Natural killer cell (primary cell): ENCODE results near the gene AK9. TPM values are rescaled to one million over a fixed set of nuclear protein-coding genes. Genes with fewer than 3 reads are reported as not detected.
A peak's percentile ranks its signal among the peaks of the same experiment; 100 is the strongest.
"Not testable (repeated sequence)": the region's sequence is repeated elsewhere in the genome, so short reads cannot be mapped to it uniquely, and the experiment has no call there.

Source experiments
- ATAC-seq, 3 donors: fragments of 150-1000 bp in 2 of 3; fragments of 200-7000 bp in 1 of 3; cut with Tn5 transposase; 1 replicate in 1 of 3; 2 replicates in 2 of 3; pipeline ENCODE4 v1.10.0; 2021; ENCODE audit warnings: mild to moderate bottlenecking in 2 of 3, moderate library complexity in 2 of 3
- DNase-seq, 2 donors: peaks; one replicate each; pipeline versions ENCODE4 v3.0.0 to v3.0.0-alpha.2; 2013 to 2021; ENCODE audit warnings: mixed read lengths in 1 of 2
- H3K27ac ChIP-seq: one replicate; pipeline ENCODE4 v1.5.1; 2013; ENCODE audit warnings: mild to moderate bottlenecking, low read length
- H3K27me3 ChIP-seq: one replicate; pipeline ENCODE4 v1.6.1; 2013; ENCODE audit warnings: low read length; ENCODE audit not compliant: control insufficient read depth, insufficient read depth
- H3K36me3 ChIP-seq: one replicate; pipeline ENCODE4 v1.6.1; 2013; ENCODE audit warnings: low read length; ENCODE audit not compliant: control insufficient read depth, insufficient read depth
- H3K4me1 ChIP-seq: one replicate; pipeline ENCODE4 v1.6.1; 2013; ENCODE audit warnings: low read length; ENCODE audit not compliant: control insufficient read depth, insufficient read depth
- H3K4me3 ChIP-seq: one replicate; pipeline ENCODE4 v1.5.1; 2013; ENCODE audit warnings: low read length
- H3K9me3 ChIP-seq: one replicate; pipeline ENCODE4 v1.6.1; 2013; ENCODE audit warnings: low read length; ENCODE audit not compliant: control insufficient read depth, insufficient read depth
- H3K27ac Mint-ChIP-seq, 2 donors: one replicate each; pipeline ENCODE4 v1.8.0; 2022; ENCODE audit warnings: mild to moderate bottlenecking in 2 of 2, mixed read lengths in 2 of 2, moderate library complexity in 1 of 2
- H3K27me3 Mint-ChIP-seq, 2 donors: one replicate each; pipeline ENCODE4 v1.8.0; 2022; ENCODE audit warnings: low read depth in 2 of 2, mixed read lengths in 2 of 2
- H3K36me3 Mint-ChIP-seq: one replicate; pipeline ENCODE4 v1.8.0; 2022; ENCODE audit warnings: mixed read lengths
- H3K4me1 Mint-ChIP-seq, 2 donors: one replicate each; pipeline ENCODE4 v1.8.0; 2022; ENCODE audit warnings: mixed read lengths in 2 of 2
- H3K4me3 Mint-ChIP-seq: one replicate; pipeline ENCODE4 v1.8.0; 2022; ENCODE audit warnings: mild to moderate bottlenecking, moderate library complexity, mixed read lengths
- H3K9me3 Mint-ChIP-seq, 2 donors: one replicate each; pipeline ENCODE4 v1.8.0; 2022; ENCODE audit warnings: mixed read lengths in 2 of 2
- CTCF ChIP-seq: fragments of 200-600 bp; IDR thresholded peaks from one replicate; pipeline ENCODE4 v1.8.0; 2022; ENCODE audit warnings: antibody characterized with exemption
- WGBS: methylation state at CpG from one replicate; pipeline ENCODE4 v1.1.7; 2013; ENCODE audit warnings: missing lambda C conversion rate; ENCODE audit not compliant: insufficient coverage; 5-methylcytosine and 5-hydroxymethylcytosine counted together
- intact Hi-C: fragments of 100-400 bp; cut with micrococcal nuclease; formaldehyde crosslinking; loops from one replicate; pipeline ENCODE4 v1.14.2; 2022
- total RNA-seq, 4 donors: library from RNA; stranded (reverse); fragments of 120-200 nt in 1 of 4; gene quantifications; one replicate each; pipeline versions ENCODE4 v1.2.3 to v1.2.4, GENCODE V29; 2013 to 2022

The AK9 gene
- total RNA-seq, 3 donors from 2014 or later (not counting 1 experiment from before 2014, with no cell fraction given) = 14.0 to 19.2 (median 14.2) TPM

GRCh38 chr6:109687271-109687761 lies 3.7 kb downstream of the AK9 start:
- Histone ChIP-seq H3K27me3 (no peaks in the 10 kb centered on the region), H3K4me1 (peaks cover 10% of the 10 kb centered on the region), H3K4me3 (no peak overlapping the region), H3K27ac (no peak overlapping the region), H3K9me3 (no peaks in the 10 kb centered on the region), H3K36me3 (no peaks in the 10 kb centered on the region)
- TF ChIP-seq CTCF = no peak
- H3K4me1 Mint-ChIP-seq = peaks cover 26 to 34% of the 10 kb centered on the region in 2 donors
- intact Hi-C loops = no loop called here
- 41% methylated on average over 2 of the region's 2 CpGs for WGBS
- DNase-seq (no peak), ATAC-seq (no peak)
- H3K36me3 Mint-ChIP-seq = no peaks in the 10 kb centered on the region
- peak overlapping the region; percentile 28 for H3K4me3 Mint-ChIP-seq
- no peaks in the 10 kb centered on the region for H3K27me3 Mint-ChIP-seq
- no peaks in the 10 kb centered on the region for H3K9me3 Mint-ChIP-seq
- no peak overlapping the region for H3K27ac Mint-ChIP-seq

GRCh38 chr6:109686566-109687265 lies 4.3 kb downstream of the AK9 start:
- Histone ChIP-seq H3K4me3 (no peak overlapping the region), H3K4me1 (peaks cover 10% of the 10 kb centered on the region), H3K27ac (no peak overlapping the region), H3K9me3 (no peaks in the 10 kb centered on the region), H3K27me3 (no peaks in the 10 kb centered on the region), H3K36me3 (no peaks in the 10 kb centered on the region)
- 100% methylated on average over 1 of the region's 1 CpG for WGBS
- H3K27ac Mint-ChIP-seq = no peak overlapping the region
- TF ChIP-seq CTCF = no peak
- no peaks in the 10 kb centered on the region for H3K9me3 Mint-ChIP-seq
- no peaks in the 10 kb centered on the region for H3K36me3 Mint-ChIP-seq
- no peaks in the 10 kb centered on the region for H3K27me3 Mint-ChIP-seq
- DNase-seq (no peak), ATAC-seq (no peak)
- no peak overlapping the region for H3K4me3 Mint-ChIP-seq
- intact Hi-C loops = no loop called here
- peaks cover 20 to 30% of the 10 kb centered on the region in 2 donors for H3K4me1 Mint-ChIP-seq

GRCh38 chr6:109678661-109679505 lies 12.1 kb downstream of the AK9 start:
- H3K36me3 Mint-ChIP-seq, H3K4me1 ChIP-seq, H3K27me3 ChIP-seq, H3K4me3 Mint-ChIP-seq, H3K4me1 Mint-ChIP-seq, intact Hi-C loops, H3K27me3 Mint-ChIP-seq, H3K27ac Mint-ChIP-seq, H3K9me3 Mint-ChIP-seq, H3K36me3 ChIP-seq, DNase-seq, H3K4me3 ChIP-seq, H3K27ac ChIP-seq, H3K9me3 ChIP-seq, ATAC-seq: not testable (repeated sequence)
- 97% methylated on average over 14 of the region's 15 CpGs for WGBS

- Histone ChIP-seq H3K9me3 (no peaks in the 10 kb centered on the region), H3K4me3 (no peak overlapping the region), H3K4me1 (no peaks in the 10 kb centered on the region), H3K27me3 (no peaks in the 10 kb centered on the region), H3K27ac (no peak overlapping the region), H3K36me3 (no peaks in the 10 kb centered on the region)
- ATAC-seq = no peak
- no peaks in the 10 kb centered on the region for H3K36me3 Mint-ChIP-seq
- 94% methylated on average over 2 of the region's 4 CpGs for WGBS
- no peak for TF ChIP-seq CTCF
- peaks cover 0 to 4% of the 10 kb centered on the region in 2 donors for H3K4me1 Mint-ChIP-seq
- H3K4me3 Mint-ChIP-seq = no peak overlapping the region
- no peak overlapping the region for H3K27ac Mint-ChIP-seq
- no peaks in the 10 kb centered on the region for H3K9me3 Mint-ChIP-seq
- intact Hi-C loops = no loop called here
- no peak for DNase-seq
- H3K27me3 Mint-ChIP-seq = no peaks in the 10 kb centered on the region
Observed at GRCh38 chr6:109678240-109678639, 12.8 kb downstream of the AK9 start.
